CD4-positive, alpha-beta T cell treated with Interleukin-6 for 4 hours (primary cell): ENCODE measurements around the gene ELANE.

Source experiments
- DNase-seq: peaks from one replicate; pipeline ENCODE4 v3.0.0-alpha.2; 2020; ENCODE audit warnings: mixed read lengths

The ELANE gene

DNA sequence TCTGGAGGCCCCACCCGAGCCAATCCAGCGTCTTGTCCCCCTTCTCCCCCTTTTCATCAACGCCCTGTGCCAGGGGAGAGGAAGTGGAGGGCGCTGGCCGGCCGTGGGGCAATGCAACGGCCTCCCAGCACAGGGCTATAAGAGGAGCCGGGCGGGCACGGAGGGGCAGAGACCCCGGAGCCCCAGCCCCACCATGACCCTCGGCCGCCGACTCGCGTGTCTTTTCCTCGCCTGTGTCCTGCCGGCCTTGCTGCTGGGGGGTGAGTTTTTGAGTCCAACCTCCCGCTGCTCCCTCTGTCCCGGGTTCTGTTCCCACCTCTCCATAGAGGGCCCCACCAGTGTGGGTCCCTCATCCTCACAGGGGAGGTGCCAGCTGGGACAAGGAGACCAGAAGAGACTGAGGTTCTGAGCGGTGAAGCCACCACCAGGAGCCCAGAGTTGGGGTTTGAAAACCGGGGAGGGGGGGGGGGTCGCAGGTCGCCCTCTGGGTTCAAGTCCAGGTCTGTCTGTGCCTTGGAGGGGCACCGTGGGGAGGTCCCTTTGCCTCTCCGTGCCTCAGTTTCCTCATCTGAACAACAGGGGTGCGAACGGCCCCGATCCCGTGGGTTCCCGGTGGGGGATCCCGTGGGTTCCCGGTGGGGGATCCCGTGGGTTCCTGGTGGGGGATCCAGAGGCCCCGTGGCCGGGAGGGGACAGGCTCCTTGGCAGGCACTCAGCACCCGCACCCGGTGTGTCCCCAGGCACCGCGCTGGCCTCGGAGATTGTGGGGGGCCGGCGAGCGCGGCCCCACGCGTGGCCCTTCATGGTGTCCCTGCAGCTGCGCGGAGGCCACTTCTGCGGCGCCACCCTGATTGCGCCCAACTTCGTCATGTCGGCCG, at the start of gene ELANE:
Gene ELANE, plus strand, starts transcription at position 168 of the 878 bp plus-strand sequence. Its CDS starts 26 bp downstream, at position 194.
- DNase-seq = no peak

DNA sequence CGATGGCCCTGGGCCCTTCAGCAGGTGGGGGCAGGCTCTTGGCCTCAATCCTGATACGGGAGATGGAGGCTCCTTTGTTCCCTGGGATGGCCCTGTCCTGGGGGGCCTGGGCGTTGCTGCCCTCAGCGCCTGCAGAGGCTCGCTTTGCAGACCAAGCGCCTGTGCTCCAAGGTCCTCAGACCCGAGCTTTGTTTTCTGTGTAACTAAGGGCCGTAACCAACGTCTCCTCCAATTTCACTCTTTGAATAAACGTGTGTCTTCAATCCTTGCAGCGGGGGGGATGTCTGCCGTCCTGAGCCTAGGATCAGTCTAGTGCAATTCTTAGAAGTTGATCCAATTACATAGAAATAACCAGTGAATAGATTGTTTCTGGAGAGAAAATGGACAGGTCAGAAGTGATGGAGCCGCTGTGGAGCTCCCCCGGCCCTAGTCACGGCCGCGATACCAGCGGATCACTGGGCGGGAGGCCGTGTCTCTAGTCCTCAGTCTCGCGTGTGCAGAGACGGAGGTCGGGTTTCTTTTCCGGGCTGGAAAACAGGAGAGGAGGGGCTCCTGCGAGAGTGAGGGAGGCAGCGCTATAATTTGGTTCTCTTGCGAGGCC, 49.5 kb upstream of the ELANE start:
- DNase-seq = no peak

DNA sequence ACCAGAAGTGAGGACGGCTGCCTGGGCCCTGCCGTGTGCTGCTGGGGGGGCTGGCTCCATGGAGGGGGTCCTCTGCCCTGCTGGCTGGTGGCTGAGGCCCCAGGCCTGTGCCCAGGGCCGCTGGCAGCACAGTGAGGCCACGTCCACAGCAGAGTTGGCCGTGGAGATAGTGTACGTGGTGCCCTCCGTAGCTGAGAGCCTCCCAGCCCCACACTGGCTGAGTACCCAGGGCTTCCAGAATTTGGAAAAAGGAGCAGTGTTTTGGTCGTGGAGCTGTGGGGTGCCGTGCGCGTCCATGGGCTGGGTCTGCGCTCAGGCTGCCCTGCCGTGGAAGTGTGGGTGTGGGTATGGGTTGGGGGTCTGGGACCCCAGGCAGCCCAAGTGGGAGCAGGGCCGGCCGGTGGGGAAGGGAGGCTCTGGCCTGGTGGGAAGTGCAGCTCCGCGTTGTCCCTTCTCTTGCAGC, 49.0 kb upstream of the ELANE start:
- DNase-seq = no peak

DNA sequence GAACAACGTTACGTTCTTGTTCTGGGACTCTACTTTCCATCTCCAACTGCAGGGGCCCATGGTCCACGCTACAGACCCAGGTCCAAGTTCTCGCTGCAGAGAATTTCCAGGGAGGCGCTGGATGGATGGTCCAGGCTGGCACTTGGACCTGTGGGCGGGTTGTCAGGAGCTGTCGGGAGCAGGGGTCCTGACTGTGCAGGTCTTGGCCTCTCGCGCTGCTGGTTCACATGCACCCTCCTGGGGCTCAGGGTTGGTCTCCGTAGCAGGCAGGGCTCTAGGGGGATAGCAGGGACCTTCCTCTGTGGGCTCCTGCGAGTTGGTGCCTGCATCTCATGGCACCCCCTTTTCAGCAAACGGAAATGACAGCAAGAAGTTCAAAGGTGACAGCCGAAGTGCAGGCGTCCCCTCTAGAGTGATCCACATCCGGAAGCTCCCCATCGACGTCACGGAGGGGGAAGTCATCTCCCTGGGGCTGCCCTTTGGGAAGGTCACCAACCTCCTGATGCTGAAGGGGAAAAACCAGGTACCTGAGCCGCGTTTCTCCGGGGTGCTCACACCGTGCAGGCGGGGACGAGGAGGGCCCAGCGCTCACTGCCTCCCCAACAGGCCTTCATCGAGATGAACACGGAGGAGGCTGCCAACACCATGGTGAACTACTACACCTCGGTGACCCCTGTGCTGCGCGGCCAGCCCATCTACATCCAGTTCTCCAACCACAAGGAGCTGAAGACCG, 48.3 kb upstream of the ELANE start:
- no peak for DNase-seq

DNA sequence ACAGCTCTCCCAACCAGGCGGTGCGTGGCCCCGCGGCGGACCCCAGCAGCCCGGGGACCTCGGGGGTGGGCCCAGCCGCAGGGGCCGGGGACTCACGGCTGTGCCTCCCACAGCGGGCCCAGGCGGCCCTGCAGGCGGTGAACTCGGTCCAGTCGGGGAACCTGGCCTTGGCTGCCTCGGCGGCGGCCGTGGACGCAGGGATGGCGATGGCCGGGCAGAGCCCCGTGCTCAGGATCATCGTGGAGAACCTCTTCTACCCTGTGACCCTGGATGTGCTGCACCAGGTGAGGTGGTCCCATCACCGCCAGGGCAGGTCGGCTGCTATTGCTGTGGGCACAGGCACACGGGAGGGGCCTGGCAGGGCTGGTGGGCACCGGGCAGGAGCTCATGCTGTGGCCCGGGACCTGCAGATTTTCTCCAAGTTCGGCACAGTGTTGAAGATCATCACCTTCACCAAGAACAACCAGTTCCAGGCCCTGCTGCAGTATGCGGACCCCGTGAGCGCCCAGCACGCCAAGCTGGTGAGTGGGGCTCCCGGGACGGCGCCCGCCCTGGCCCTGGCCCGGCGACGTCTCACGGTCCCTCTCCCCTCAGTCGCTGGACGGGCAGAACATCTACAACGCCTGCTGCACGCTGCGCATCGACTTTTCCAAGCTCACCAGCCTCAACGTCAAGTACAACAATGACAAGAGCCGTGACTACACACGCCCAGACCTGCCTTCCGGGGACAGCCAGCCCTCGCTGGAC, 47.5 kb upstream of the ELANE start:
- no peak for DNase-seq

DNA sequence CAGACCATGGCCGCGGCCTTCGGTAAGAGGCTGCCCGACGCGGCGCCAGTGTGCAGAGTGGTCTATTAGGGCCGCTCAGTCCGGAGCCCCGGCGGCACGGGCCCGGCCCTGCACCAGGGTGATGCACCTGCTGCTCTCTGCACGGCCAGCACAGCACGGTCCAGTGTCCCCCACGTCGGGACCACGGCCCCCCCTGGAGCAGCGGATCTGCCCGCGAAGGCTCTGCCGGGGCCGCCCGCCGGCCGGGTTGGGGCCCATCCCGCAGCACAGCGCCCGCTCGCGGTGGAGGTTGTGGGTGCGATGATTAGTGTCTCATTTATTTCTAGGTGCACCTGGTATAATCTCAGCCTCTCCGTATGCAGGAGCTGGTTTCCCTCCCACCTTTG, 46.9 kb upstream of the ELANE start:
- DNase-seq = no peak

DNA sequence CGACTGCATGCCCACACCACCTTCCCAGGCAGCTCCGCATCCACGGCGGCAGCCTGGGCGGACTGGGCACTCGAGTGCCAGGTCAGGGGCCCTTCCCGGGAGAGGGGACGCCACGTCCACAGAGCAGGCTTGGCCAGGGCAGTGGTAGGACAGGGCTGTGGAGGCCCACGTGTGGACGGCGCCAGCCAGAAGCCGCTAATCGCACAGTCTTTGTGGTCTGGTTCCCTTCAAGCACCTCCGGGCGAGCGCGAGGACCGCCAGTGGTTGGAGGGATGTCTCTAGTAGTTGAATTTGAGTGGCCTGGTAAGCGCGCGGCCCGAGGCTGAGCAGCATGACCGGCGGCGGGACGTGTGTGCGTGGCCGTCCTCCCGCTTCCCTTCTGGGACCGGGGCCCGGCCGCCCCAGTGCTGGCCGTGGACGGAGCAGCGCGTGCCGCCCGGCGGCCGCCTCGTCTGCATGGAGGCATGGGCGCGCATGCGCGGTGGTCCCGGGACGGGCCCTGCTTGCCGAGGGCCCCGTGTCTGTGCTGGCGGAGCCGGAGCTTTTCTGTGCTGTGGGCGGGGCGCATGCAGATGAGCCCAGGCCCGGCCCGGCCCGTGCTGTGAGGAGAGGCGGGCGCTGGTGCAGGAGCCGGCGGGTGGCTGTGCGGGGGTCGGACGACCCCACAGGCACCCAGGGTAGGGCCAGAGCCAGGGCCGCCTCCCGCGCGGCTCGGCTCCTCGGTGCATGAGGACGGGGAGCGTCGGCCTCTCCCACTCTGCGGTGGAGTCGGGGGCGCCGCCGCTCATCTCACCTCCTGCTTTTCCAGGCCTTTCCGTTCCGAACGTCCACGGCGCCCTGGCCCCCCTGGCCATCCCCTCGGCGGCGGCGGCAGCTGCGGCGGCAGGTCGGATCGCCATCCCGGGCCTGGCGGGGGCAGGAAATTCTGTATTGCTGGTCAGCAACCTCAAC, 46.2 kb upstream of the ELANE start:
- DNase-seq = no peak

DNA sequence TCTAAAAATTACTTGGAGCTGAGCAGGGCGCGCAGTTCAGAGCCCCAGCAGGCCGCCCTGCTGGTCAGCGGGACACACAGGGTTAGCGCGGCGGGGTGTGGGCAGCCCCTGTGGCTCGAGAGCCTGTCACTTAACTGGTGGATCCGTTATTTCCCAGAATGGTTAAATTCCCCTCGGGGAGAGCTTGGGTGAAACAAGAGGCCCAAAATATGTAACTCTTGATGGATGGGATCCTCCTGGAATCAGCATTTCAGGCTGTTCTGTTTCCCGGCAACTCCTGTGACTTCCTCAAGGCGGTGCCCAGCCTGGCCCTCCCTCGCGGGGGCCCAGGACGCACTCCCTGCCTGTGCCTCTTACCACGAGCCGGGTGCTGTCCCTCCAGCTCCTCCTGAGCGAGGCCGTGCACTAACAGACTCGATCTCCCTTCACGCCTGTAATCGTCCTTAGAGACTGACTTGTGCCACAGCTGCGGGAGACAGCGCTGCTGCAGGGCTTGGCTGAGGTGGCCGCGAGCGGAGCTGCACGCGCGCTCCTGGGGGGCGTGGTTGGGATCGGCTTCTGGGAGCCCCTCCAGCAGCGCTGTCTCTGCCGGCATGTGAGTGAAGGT, 45.2 kb upstream of the ELANE start:
- no peak for DNase-seq

DNA sequence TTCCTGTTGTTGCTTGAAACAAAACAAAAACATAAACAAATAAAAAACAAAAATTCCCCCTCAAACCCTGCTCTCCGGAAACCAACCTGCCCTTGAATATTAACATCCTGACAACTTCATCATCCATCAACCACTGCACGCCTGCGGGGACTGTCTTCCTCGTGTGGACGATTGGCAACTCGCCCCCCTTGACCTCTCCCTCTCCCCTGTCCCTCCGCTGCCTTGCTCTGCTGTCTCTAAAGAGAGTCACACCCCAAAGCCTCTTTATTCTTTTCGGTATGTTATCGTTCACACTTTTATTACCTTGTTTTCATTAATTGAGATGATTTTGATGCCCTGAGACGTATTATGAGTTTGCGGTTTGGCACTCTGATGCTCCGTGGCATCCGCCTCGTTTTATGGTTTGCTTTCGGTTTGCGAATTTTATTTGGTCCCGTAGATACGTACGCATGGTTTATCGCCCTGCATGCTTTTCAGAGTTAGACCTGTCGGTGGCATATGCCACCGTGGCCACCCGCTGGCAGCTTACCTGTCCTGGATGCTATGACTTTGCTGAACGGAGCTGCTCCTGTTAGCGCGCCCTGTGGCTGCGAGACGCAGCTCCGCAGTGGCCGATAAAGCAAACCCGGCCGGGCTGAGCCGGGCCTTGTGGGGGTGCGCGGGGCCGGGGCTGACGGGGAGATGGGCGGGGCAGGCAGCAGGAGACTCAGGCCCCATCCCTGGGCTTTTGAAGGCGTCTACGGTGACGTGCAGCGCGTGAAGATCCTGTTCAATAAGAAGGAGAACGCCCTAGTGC, 44.3 kb upstream of the ELANE start:
- no peak for DNase-seq

DNA sequence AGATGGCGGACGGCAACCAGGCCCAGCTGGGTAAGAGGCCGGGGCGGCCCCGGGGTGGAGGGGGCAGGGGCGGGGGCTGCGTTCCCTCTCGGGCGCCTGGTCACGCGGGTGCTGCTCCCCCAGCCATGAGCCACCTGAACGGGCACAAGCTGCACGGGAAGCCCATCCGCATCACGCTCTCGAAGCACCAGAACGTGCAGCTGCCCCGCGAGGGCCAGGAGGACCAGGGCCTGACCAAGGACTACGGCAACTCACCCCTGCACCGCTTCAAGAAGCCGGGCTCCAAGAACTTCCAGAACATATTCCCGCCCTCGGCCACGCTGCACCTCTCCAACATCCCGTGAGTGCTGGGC, 43.7 kb upstream of the ELANE start:
- DNase-seq = no peak

DNA sequence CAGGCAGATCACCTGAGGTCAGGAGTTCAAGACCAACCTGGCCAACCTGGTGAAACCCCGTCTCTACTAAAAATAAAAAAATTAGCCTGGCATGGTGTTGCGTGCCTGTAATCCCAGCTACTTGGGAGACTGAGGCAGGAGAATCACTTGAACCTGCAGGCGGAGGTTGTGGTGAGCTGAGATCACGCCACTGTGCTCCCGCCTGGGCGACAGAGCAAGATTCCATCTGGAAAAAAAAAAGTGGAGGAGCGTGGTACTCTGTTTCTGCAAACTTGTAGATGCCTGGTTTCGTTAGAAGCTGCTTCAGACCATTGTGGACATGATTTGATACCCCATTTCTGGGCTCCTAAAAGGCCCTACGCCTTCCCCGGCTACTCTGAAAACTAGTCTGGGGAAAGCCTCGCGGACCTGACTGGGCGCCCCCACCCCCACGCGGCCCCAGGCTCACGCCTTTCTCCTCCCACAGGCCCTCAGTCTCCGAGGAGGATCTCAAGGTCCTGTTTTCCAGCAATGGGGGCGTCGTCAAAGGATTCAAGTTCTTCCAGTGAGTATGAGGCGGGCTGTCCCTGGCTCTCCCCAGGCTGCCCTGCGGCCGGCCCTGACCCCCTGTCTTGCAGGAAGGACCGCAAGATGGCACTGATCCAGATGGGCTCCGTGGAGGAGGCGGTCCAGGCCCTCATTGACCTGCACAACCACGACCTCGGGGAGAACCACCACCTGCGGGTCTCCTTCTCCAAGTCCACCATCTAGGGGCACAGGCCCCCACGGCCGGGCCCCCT, 41.8 kb upstream of the ELANE start:
- DNase-seq = no peak

DNA sequence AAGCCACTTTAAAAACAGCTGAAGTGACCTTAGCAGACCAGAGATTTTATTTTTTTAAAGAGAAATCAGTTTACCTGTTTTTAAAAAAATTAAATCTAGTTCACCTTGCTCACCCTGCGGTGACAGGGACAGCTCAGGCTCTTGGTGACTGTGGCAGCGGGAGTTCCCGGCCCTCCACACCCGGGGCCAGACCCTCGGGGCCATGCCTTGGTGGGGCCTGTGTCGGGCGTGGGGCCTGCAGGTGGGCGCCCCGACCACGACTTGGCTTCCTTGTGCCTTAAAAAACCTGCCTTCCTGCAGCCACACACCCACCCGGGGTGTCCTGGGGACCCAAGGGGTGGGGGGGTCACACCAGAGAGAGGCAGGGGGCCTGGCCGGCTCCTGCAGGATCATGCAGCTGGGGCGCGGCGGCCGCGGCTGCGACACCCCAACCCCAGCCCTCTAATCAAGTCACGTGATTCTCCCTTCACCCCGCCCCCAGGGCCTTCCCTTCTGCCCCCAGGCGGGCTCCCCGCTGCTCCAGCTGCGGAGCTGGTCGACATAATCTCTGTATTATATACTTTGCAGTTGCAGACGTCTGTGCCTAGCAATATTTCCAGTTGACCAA, 41.1 kb upstream of the ELANE start:
- DNase-seq = no peak

DNA sequence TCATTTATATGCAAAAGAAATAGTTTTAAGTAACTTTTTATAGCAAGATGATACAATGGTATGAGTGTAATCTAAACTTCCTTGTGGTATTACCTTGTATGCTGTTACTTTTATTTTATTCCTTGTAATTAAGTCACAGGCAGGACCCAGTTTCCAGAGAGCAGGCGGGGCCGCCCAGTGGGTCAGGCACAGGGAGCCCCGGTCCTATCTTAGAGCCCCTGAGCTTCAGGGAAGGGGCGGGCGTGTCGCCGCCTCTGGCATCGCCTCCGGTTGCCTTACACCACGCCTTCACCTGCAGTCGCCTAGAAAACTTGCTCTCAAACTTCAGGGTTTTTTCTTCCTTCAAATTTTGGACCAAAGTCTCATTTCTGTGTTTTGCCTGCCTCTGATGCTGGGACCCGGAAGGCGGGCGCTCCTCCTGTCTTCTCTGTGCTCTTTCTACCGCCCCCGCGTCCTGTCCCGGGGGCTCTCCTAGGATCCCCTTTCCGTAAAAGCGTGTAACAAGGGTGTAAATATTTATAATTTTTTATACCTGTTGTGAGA, 40.5 kb upstream of the ELANE start:
- DNase-seq = no peak

DNA sequence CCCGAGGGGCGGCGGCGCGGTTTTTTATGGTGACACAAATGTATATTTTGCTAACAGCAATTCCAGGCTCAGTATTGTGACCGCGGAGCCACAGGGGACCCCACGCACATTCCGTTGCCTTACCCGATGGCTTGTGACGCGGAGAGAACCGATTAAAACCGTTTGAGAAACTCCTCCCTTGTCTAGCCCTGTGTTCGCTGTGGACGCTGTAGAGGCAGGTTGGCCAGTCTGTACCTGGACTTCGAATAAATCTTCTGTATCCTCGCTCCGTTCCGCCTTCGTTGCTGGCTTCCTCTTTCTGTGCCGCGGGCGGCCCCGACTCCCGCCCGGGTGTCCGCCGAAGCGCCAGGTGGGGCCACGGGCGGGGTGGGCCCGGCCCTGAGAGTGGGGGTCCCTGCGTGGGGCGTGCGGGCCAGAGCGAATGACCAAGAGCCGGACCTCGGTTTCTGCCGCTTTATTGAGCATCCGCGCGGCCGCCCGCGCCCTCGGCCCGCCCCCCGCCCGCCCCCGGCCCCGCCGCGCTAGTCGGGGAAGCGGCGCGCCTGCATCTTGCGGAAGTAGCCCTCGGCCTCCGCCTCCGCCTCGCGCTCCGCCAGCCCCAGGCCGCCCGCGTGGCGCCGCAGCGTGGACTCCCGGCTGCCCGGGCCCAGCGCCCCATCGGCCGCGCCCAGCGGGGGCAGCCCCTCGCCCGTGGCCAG, 39.9 kb upstream of the ELANE start:
- no peak for DNase-seq

DNA sequence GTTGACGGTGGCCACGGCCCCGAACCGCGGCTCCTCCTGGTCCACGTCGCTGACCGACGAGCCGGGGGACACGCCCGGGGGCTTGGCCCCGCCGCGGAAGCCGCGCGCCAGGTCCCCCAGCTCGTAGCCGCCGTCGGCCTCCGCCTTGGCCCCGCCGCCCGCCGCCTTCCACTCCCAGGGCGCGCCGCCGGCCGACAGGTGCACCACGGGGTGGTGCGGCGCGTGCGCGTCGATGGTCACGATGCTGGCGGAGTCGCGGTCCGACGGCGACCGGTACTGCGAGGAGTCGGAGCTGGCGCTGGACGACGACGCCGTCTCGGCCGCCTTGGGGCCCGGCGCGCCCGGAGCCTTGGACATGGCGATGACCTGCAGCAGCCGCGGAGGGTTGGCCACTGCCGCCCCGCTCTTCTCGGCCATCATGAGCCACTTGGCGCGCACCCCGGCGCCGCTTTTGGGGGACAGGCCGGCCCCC, 39.3 kb upstream of the ELANE start:
- DNase-seq = no peak

DNA sequence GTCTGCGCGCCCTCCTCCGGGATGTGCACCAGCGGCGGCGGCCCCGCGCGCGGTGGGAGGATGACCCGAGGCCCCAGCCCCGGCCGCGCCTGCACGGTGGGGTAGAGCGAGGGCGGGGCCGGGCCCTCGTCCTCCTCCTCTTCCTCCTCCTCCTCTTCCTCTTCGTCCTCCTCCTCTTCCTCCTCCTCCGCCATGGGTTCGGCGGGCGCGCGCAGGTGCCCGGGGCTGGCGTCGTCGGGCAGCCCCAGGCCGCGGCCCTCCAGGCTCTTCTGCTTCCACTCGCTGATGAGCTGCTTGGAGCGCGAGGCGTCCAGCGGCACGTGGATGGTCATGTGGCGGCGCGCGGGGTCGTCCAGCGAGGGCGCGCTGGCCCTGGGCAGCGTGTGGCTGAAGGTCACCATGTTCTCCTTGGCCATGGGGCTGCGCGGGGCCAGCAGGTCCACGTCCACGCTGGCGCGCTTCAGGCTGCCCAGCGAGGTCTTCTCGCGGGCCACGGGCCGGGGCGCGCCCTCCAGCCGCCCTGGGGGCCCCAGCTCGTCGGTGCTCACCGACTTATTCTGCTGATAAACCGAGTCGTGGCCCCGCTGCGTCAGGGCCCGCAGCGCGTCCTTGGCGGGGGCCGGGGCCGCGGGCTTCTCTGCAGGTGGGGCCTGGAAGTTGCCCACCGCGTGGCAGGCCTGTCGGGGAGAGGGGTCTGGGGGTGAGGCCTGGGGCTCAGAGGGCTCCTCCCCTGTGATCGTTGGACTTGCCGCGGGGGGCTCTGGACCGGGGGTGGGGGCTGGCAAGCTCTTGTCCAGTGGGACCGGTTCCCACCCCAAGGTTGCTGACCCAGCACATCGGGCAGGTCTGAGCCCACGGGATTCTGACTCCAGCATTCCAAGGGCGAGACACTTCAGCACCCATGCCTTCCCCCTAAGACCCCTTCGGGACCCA, 38.6 kb upstream of the ELANE start:
- DNase-seq = no peak
